ENCODE results near the gene CST4.

Gene CST4

GRCh38 chr20:23683281-23683680, 5.6 kb downstream of the CST4 start:
- no peak overlapping the region for H3K27ac ChIP-seq
- TF ChIP-seq CTCF (IDR thresholded peaks at IDR 0.05) (no peak), ZFX (IDR thresholded peaks at IDR 0.05; ENCODE audit: borderline replicate concordance) (no peak)

DNA sequence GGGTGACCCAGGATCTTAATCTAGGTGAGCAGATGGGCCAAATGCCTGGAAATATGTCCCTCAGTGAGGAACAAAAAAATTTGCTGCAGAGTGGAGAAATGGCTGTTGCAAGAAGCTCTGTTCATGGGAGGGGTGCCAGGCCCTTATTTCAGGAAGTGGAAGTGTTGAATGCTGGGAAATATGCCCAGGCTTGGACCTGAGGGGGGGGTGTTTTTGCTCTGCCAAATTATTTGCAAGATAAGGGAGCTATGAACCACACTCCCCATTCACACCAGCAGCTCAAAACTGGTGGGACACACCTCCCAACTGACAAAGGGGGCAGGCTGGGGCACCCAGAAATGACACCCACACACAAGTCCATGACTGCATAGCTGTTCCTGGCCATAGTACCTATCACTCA, 8.7 kb downstream of the CST4 start:
- TF ChIP-seq ZFX (IDR thresholded peaks at IDR 0.05; ENCODE audit: borderline replicate concordance) (no peak), CTCF (IDR thresholded peaks at IDR 0.05) (no peak)
- no peak overlapping the region for H3K27ac ChIP-seq

- no peak for TF ChIP-seq CTCF (IDR thresholded peaks at IDR 0.05)
- no peak for TF ChIP-seq ZFX (IDR thresholded peaks at IDR 0.05; ENCODE audit: borderline replicate concordance)
- no peak overlapping the region for H3K27ac ChIP-seq
These were observed 9.4 kb downstream of the CST4 start for GRCh38 chr20:23679133-23680092.

- no peak overlapping the region for H3K27ac ChIP-seq
These were observed 15.6 kb downstream of the CST4 start for GRCh38 chr20:23673209-23673608.

GRCh38 chr20:23672158-23672557, 16.7 kb downstream of the CST4 start:
- H3K27ac ChIP-seq, result no peak overlapping the region
- TF ChIP-seq ZFX (IDR thresholded peaks at IDR 0.05; ENCODE audit: borderline replicate concordance), result no peak
- TF ChIP-seq CTCF (IDR thresholded peaks at IDR 0.05), result no peak

More at GRCh38 chr20:23673209-23673608, 15.6 kb downstream of the CST4 start:
- TF ChIP-seq CTCF (IDR thresholded peaks at IDR 0.05) (no peak), ZFX (IDR thresholded peaks at IDR 0.05; ENCODE audit: borderline replicate concordance) (no peak)

DNA sequence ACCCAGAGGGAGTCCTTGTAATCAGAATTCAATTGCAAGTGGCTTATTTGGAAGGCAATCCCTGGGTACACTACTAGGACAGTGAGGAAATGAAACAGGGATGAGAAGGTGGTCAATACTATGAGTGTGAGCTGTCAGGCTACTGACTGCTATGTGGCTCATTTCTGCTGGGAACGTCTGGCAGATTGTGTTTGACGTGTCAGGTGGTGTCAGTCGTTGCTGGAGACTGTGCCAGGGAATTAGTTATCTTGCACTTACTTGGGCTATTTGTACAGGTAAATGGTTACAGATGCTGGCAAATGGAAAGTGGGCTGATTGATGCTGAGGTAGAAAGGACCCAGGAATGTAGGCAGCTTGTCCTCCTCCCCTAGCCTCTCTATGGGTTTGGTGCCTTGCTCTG, 17.4 kb downstream of the CST4 start:
- H3K27ac ChIP-seq, result no peak overlapping the region
- TF ChIP-seq ZFX (IDR thresholded peaks at IDR 0.05; ENCODE audit: borderline replicate concordance), result no peak
- TF ChIP-seq CTCF (IDR thresholded peaks at IDR 0.05), result no peak

DNA sequence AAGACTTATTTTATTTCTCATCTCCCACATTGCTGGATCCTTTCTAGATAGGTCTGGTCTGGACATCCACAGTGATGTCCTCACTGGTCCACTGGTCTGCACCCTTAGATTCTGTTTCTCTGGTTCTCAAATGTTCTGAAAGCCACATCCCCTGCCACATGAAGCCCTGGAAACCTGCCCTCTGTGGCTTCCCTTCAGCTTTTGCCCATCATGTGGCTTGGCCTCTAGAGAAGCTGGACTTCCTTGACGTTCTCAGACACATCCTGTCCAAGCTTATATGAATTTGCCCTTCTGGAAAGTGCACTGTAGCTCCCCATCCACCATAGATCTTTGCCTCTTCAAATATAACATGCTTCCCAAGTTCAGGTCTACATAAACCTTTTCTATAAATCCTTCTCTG, 18.5 kb downstream of the CST4 start:
- H3K27ac ChIP-seq, result no peak overlapping the region

More for the DNA sequence above, 18.5 kb downstream of the CST4 start:
- TF ChIP-seq CTCF (IDR thresholded peaks at IDR 0.05) (no peak), ZFX (IDR thresholded peaks at IDR 0.05; ENCODE audit: borderline replicate concordance) (no peak)

Data from 22Rv1 (cell line).